SK-N-SH (cell line): ENCODE results near the gene AK4.

Source experiments
- CTCF ChIP-seq: fragments of 200-600 bp; sonication (generic); IDR thresholded peaks from 2 replicates; pipeline ENCODE4 v1.6.1; 2017; ENCODE audit warnings: antibody characterized with exemption, mild to moderate bottlenecking, moderate library complexity
- EZH2phosphoT487 ChIP-seq: fragments of 200-600 bp; sonication (generic); IDR thresholded peaks from 2 replicates; pipeline ENCODE4 v1.6.1; 2017; ENCODE audit warnings: low read depth, mixed run types, mild to moderate bottlenecking, antibody characterized with exemption, moderate library complexity, borderline replicate concordance
- NFIC ChIP-seq: IDR thresholded peaks from 2 replicates; pipeline ENCODE4 v1.4.0; 2012; ENCODE audit warnings: borderline replicate concordance
- RAD21 ChIP-seq: IDR thresholded peaks from 2 replicates; pipeline ENCODE4 v1.6.1; 2012; ENCODE audit warnings: mild to moderate bottlenecking, low read length
- REST ChIP-seq: IDR thresholded peaks from 2 replicates; pipeline ENCODE4 v1.6.1; 2012; ENCODE audit warnings: mild to moderate bottlenecking, low read depth, low read length, moderate library complexity
- TCF12 ChIP-seq: IDR thresholded peaks from 2 replicates; pipeline ENCODE4 v1.4.0; 2012

- TF ChIP-seq EZH2phosphoT487 (no peak), CTCF (no peak), RAD21 (no peak), REST (no peak), TCF12 (no peak), NFIC (no peak)
Measured at GRCh38 chr1:65253800-65254319, 105.9 kb downstream of the AK4 start.
